HFF-Myc (cell line): Measurements from ENCODE around the gene DIP2C.

Experiments used
- DNase-seq: peaks from one replicate; pipeline ENCODE4 v3.0.0-alpha.2; 2011; ENCODE audit warnings: low read depth; ENCODE audit errors: extremely low read depth
- H3K4me3 ChIP-seq: replicated peaks from 2 replicates; pipeline ENCODE4 v1.5.1; 2011; ENCODE audit warnings: low read depth, mild to moderate bottlenecking, control low read depth, low read length
- CTCF ChIP-seq: IDR thresholded peaks from 2 replicates; pipeline ENCODE4 v1.5.1; 2012; ENCODE audit warnings: mild to moderate bottlenecking, low read depth, low read length, control low read depth; ENCODE audit errors: missing control alignments

Gene DIP2C

DNA sequence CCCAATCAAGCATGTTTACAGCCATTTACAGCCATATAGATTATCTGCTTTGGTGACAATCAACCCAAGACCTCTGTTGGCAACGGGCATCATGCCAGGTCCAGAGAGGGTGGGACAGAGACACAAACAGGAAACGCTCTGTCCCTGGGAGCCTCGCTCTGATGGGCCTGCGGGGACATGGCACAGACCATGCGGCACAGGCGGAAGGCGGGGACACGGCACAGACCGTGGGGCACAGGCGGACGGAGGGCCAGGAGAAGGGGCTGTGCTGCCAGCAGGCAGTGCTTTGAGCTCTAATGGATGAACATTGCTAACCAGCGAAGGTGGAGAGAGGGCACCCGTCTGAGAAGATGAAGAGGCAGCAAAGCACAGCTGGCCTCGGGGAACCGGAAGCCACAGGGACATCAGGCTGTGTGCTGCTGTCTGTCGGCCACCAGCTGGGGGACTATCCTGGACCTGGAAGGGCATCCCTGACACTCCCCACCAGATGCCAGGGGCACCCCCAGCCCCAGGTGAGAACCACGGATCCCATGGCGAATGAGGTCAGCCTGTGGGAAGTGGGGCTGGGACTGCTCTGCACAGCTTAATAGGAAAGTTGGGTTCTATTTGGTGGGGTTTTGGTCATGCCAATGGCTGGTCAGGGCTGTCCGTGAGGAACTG lies 61.0 kb downstream of the DIP2C start:
- H3K4me3 ChIP-seq = no peak overlapping the region
- TF ChIP-seq CTCF = no peak
- DNase-seq = no peak

GRCh38 chr10:627032-627992 lies 62.2 kb downstream of the DIP2C start:
- no peak for DNase-seq
- no peak for TF ChIP-seq CTCF
- H3K4me3 ChIP-seq = no peak overlapping the region

GRCh38 chr10:625751-626711 lies 63.4 kb downstream of the DIP2C start:
- no peak overlapping the region for H3K4me3 ChIP-seq
- DNase-seq = no peak
- no peak for TF ChIP-seq CTCF

- DNase-seq = no peak
These were observed 64.2 kb downstream of the DIP2C start for GRCh38 chr10:625333-625696.

GRCh38 chr10:624605-625332 lies 64.7 kb downstream of the DIP2C start:
- DNase-seq = no peak
- H3K4me3 ChIP-seq = no peak overlapping the region
- TF ChIP-seq CTCF = no peak

More at GRCh38 chr10:625333-625696, 64.2 kb downstream of the DIP2C start:
- no peak overlapping the region for H3K4me3 ChIP-seq
- no peak for TF ChIP-seq CTCF

DNA sequence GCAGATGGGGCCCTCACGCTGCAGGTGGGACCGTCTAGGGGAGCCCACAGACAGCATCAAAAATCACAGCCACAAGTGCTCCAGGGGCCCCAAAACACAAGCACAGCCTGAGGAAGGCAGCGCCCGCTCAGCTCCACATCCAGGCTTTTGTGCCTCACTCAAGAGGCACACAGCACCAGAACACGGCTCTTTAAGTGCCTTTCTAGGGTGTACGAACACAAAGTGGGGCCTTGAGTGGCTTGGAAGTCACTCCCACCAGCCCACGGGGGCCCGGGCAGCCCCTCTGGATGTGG lies 65.2 kb downstream of the DIP2C start:
- no peak for TF ChIP-seq CTCF
- no peak for DNase-seq
- H3K4me3 ChIP-seq = no peak overlapping the region
